Stimulated activated CD4-positive, alpha-beta T cell treated with anti-CD3 and anti-CD28 coated beads, Interleukin-12 subunit alpha, Interleukin-12 subunit beta, amount 100 ng/mL, for 4 hours (primary cell): ENCODE data around the gene RICTOR.

Source experiments
- DNase-seq: peaks from one replicate; pipeline ENCODE4 v3.0.0-alpha.2; 2020

The RICTOR gene, protein sequence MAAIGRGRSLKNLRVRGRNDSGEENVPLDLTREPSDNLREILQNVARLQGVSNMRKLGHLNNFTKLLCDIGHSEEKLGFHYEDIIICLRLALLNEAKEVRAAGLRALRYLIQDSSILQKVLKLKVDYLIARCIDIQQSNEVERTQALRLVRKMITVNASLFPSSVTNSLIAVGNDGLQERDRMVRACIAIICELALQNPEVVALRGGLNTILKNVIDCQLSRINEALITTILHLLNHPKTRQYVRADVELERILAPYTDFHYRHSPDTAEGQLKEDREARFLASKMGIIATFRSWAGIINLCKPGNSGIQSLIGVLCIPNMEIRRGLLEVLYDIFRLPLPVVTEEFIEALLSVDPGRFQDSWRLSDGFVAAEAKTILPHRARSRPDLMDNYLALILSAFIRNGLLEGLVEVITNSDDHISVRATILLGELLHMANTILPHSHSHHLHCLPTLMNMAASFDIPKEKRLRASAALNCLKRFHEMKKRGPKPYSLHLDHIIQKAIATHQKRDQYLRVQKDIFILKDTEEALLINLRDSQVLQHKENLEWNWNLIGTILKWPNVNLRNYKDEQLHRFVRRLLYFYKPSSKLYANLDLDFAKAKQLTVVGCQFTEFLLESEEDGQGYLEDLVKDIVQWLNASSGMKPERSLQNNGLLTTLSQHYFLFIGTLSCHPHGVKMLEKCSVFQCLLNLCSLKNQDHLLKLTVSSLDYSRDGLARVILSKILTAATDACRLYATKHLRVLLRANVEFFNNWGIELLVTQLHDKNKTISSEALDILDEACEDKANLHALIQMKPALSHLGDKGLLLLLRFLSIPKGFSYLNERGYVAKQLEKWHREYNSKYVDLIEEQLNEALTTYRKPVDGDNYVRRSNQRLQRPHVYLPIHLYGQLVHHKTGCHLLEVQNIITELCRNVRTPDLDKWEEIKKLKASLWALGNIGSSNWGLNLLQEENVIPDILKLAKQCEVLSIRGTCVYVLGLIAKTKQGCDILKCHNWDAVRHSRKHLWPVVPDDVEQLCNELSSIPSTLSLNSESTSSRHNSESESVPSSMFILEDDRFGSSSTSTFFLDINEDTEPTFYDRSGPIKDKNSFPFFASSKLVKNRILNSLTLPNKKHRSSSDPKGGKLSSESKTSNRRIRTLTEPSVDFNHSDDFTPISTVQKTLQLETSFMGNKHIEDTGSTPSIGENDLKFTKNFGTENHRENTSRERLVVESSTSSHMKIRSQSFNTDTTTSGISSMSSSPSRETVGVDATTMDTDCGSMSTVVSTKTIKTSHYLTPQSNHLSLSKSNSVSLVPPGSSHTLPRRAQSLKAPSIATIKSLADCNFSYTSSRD (N-terminal part only)

DNA sequence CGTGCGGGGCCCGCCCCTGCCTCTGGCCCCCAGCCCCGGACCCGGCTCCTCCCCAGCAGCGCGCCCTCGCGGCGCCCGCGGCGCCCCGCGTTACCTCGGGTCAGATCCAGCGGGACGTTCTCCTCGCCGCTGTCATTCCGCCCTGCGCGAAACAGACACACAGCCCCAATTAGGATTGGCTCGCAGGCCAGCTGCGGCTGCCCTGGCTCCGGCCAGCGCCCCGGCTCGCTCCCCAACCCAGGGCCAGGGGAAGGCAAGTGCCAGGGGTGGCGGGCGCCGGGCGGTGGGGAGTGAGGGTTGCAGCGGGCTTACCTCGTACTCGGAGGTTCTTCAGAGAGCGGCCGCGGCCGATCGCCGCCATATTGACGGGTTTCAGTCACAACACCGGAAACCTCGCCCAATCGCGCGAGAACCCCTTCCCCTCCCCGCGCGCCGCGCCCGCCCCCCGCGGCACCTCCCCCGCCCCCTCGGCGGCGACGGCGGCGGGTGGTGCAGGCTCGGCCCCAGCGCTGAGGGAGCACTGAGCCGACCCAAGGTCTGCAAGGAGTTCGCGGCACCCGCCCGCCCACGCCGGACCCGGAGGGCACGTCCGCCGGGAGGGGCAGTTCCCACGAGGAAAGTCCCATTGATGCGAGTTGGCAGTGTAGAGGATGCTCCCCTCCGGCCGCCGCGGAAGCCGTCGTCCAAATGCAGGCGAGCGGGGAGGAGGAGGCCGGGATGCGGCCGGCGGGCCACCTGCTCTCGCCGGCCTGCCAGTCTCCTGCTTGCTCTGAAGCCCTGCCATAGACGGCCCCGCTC lies at the start of gene RICTOR:
RICTOR (minus strand) TSS at position 383 of the 798 bp plus-strand sequence; CDS start at position 361, 22 bp downstream.
- DNase-seq, result peak; percentile 92

DNA sequence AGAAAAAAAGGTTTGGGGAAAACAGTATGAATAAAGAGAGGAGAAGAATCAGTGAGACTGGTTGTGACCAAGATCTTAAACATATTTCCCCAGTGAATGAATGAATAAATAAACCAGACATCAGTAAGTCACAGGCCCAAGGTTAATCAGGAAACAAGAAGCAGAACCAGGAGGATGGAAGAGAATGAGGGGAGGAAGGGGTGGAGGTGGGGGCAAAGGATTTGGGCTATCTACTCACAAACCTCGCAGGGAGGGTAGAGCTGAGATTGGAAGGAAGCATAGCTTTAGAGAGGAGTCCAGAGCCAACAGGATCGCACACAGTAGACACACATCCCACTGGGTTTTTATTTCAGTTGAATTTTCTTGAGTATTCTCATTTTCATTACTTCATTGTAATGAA lies 47.7 kb upstream of the RICTOR start:
- no peak for DNase-seq

DNA sequence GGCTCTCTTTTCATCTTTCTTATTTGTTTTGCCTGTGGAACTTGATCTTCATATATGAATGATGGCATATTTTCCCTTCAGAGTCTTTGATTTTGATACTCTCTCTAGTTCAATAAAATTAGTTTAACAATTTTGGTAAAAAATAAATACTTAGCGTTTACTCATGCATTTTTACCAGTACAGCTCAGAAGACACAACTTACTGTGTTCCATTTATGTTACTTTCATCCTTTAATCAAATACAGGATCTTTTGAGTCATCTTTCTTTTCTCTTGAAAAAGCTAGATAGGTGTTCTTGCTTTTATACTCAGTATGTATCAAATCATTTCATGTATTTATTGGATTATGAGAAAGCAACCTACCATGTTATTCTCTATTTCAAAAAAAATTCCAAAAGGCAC lies 47.1 kb upstream of the RICTOR start:
- DNase-seq, result no peak

DNA sequence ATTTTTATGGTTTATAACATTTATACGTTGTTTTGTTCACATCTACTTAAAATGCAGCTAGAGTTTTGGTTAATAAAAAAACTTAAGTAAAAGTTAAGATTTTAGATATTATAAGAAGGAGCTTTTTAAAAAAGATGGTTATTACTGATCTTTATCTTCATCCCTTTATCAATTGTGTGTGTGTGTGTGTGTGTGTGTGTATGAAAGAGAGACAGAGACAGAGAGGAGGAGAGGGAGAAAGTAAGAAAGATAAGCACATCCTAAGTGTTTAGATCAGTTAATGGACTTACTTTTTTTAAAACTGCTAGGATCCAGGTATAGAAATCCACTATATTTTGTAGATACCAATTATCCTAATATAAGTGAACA lies 45.8 kb upstream of the RICTOR start:
- DNase-seq, result no peak

DNA sequence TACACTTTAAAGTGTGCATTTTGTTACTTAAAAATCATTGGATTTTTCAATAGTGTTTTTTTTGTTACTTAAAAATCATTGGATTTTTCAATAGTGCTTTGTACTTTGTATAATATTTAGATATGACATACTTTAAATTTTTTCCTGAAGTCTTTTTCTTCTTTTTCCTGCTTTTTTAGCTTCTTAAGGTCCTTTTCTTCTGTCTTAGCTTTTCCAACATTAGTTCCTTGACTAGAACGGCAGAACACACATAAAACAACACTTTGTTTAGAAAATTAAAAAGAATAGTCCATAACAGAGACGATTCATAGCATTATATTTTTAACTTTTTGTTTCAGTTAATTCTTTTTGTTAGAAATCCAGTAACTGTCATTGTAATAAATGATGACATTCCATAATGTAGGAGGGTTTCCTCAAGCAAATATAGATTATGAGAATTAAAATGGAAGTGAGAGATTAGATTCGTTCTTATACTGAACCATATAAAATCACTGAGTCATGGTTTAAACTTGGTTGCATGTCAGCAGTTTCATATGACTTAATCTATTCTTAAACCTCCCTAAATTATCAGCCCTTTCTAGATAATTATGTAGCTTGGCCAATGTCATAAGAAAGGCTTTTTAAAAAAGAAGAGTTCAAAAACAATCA lies 45.3 kb upstream of the RICTOR start:
- no peak for DNase-seq

DNA sequence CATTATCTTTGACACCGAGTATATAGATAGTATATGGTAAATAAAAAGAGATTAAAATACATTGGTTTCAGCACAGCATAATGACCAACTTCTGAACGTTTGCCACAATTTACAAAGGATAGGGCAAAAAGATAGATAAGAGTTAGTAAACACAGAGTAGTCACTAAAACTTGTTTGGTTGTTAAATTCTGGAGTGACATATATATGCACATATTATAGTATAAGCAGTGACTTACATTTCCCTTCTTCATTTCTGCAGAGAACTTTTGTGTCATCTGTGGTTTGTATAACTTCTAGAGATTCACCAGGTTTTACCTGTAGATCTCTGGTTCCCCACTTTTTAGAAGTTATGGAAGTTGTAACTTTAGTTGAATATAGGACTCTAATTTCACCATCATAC lies 44.4 kb upstream of the RICTOR start:
- DNase-seq, result no peak

DNA sequence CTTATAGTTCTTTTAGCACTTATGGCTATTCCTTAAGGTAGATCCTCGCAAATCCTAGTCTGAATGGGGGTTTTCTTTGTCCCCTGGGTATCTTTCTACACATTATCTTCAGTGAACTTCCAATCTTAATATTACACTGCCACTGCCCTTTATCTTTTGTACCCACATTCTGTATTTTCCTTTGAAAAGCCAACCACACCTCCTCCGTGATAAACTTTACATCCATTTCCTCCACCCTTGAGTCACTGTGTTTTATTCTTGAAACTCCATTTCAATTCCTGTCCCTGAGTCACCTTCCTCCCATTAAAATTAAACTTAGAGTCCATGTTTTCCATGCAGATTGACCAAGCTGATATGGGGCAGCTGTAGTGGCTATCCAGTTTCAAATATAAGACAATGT lies 43.2 kb upstream of the RICTOR start:
- DNase-seq, result no peak

DNA sequence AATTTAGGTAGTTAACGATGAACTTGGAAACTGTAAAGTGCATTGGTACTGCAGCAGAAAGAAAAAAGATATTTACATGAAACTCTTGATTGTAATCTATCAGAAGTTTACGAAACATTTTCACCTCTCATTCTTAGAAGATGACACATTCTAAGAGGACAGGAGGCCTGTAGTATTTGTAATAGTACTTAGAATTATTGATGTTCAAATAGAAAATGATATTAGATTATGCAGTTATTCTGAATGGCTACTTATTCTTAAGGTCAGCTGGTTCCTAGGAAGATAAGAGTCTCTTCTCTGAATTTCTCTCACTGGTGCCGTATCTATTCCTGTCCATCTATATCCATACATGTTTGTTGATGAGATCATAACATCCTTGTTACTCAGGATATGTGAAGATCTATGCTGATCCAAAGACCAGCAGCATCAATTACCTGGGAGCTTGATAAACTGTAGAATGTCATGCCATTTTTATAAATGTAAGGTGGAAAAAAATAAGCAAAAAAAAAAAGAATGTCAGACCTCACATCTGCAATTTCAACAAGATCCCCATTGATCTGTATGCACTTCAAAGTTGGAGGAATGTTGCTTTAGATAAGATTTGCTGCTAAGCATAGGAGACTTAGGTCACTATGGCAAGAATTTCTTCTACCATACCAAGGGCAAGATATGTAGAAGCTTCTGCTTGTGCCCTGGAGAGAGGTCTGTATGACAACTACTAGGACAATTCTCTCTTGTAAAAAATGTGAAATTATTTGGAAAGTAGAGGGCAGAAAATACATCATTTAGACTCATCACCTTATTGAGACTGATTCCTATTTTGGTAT lies 42.4 kb upstream of the RICTOR start:
- no peak for DNase-seq

DNA sequence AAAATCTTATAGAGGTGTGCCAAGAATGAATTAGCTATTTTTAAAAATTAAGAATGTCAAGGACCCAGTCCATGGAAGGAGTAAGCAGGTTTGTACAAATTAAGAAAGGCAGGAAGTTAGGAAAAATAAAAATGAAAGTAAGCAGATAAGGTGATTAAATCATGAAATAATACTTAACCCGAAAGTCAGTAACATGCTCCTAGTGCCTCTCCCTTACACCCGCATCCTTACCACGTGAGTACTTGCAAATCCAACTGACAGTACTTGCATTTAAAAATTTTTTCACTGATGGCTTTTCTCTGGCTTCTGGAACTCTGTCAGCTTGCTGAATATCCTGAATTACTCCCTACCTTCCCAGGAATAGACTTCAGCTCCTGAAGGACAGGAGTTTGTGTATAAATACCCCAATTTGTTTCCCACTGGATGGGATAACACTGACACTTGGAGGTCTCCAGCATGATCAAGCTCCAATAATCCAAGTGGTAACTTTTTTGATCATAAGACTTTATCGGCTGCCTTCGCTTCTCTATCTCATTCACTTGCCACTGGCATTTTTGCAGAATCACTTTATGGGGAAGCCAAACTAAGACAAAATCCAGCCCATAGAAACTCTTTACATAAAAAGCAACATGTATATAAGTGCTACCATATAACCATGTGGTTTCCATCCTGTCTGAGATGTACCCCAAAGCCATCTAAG lies 41.6 kb upstream of the RICTOR start:
- no peak for DNase-seq

DNA sequence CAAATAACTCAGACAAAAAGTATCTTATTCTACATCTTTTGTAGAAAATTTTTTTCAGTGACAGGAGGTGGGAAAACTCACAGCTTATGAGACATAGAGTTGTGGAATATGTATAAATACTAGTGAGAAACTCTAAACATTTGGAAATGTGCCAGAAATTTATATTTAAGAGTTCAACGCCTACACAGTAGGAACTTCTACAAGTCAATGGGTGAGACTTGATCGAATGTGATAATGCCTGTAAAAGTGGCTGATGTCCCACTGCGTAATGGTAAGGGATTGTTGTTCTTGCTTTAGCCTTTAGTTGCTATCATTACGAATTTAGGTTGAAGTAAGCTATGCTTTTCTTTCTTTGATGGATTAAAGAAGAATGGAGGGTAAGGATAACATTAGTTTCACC lies 40.0 kb upstream of the RICTOR start:
- DNase-seq, result no peak

DNA sequence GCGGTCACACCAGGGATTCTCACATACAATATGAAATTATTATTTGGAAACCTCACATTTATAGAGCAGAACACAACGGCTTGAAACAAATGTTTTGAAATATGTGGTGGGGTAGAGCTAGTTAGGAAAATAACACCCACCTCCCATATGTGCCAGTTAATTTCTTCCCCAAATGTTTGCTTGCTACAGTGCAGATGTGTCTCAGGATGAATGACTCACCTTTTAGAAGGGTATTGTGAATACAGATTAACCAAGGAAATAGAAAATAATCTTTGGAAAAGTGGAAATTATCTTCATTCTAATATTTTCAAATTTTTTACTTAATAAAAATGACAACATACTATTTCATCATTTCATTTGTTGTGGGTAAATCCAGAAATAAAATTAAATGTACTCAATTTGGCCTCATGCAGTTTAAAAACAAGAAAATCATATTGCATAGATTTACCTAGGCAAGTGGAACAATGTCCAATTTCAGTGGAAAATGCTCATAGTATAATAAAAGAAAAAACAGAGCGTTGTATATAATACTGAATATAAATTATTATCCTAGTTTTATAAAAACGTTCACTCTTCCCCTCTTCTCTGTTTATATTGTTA lies 39.3 kb upstream of the RICTOR start:
- no peak for DNase-seq

DNA sequence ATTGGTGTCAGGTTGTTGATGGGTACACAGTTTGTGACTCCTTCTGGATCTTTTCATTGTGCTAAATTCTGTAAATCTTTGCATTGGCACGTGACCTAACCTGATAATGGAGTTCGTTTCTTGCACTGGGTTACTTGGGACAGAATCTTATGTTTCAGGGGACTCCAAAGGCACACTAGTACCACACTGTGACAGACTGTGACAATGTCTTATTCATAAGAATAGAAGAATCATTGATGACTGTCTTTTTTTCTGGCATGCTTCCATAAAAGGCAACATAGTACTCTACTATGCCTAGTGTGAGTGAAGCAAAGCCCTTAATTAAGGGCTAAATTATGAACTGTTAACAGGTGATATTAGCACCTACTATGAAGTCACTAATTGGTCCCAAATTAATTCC lies 35.4 kb upstream of the RICTOR start:
- DNase-seq, result no peak

DNA sequence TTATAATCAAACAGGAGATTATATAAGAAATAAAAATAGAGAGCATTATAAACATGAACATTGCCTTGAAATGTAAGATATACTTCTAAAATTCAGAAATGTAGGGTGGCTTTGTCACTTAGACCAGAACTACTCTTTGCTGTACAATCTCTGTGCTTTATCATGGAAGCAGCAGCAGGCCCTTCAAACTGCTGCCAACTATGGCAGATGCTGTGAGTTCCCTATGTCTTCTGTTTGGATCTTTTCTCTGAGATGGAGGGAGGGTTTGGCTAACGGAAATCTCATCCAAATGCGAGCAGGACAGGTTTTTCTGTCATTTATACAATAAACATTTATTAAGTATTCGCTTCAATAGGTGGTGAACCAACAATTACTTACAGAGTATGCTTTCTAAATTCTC lies 34.8 kb upstream of the RICTOR start:
- DNase-seq, result no peak

DNA sequence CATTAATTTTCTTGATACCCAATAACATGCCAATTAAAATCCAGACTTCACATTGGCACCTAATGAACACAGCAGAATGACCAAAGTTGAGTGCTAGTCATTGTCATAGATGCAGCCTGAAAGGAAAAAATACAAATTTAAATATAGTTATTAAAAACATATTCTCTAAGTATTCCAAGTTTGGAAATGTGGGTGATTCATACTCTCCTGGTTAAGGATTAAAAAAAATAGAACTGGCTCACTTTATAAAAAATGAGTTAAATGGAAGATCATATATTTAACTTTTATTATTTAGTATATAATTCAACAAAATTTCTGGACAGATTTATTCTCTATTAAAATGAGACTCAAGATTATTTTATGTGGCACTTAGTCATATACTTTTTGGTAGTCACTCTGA lies 33.2 kb upstream of the RICTOR start:
- no peak for DNase-seq

DNA sequence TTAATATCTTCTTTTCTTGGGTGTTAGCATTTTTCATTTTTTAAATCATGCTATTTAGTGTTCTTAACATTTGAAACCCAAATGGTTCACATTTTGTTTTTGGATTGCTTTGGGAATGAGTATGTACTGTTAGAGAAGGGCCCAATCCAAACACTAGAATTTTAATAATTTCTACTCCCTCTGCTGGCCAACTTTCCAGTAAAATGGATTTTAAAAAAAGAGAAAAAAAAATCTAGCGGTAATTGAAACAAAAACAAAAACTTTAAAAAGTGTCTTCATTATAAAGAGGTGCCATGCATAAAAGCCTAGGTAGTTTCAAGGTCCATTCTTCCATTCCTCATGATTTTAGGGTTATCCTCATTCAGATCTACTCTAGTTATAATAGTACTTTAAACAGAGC lies 32.1 kb upstream of the RICTOR start:
- DNase-seq, result no peak

DNA sequence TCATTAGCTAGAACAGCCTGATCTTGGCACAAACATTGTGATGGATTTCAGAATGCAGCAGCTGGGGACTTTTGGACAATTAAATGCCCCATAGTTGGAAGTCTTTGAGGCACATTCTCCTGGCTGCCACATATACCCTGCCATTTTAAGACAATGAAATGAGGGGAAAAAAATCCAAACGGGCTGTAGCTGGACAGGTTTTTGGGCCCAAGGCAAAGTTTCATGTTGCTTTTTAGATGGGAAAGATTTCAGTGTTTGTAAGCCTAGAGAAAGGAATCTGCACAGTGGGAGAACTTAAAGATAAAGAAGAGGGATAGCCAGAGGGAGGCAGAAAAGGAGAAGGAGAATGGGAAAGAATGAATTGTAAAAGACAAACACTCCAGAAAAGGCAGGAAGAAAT lies 30.0 kb upstream of the RICTOR start:
- no peak for DNase-seq

DNA sequence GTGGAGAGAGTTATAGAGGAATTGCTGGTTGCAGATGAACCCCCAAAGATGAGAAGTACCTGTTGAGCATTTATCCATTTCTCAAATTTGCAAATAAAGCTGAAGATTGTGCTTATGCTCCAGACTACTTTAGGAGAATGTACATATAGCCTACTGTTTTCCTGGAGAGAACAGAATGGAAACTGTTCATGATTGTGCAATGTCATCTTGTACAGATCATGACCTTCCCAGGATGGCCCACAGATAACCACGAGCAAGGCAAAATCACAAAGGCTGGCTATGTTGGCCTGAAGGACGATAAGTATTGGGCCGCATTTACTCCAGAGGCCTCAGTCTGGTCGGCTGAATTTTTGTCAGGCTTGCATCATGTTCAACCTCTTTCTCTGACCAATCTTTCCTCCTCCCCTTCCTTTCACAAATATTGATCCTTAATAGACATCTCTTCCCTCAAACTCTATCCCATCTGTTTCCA lies 28.5 kb upstream of the RICTOR start:
- no peak for DNase-seq

DNA sequence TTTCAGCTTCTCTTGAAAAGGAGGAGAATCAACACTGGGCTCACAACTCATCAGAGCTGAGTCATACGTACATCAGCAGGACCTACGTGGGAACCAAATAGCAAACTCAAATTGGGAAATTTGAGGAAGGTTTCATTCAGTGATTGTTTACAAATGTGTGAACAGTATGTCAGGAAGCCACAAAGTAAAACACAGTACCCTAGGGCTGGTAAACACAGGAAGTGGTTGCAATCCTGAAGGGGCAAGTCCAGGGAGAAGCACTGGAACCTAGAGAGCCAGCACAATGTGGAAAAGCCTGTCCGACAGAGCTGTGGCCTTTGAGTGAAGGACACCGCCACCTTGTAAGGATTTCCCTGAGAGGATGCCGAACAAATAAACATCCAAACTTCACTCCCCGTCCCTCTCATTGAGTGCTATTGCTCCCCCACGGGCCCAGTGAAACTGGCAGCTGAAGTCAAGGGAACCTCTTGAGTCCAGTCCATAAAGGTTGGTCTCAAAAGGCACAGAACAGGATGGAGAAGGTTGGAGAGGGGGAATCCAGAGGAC lies 26.7 kb upstream of the RICTOR start:
- no peak for DNase-seq

DNA sequence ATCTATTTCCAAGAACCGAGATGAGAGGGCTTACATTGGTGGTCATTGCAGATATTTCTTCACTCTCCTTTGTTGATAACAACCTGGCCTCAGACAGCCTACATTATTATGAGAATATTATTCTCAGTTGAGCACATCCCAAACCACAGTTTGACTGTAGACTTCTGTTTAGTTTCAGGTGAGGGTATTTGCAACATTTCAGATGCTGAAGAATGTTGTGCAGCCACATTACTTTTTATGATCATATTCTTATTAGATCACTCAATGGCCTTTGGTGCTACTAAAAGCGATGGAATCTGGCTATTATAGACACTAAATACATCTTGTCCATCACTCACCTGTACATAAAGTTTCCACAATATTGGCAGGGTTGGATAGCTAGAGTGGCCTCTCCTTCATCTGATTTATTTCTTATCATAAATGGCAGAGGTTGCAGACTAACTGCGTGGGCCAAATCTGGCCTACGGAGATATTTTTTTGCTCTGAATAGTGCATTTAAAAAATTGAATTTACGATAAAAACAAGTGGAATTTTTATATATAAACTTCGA lies 26.2 kb upstream of the RICTOR start:
- no peak for DNase-seq
